Right cardiac atrium (tissue), 5 donors: Measurements from ENCODE around the gene THBS2. TPM values are rescaled to one million over a fixed set of nuclear protein-coding genes. Genes with fewer than 3 reads are reported as not detected.

ENCODE experiments used
- ATAC-seq, 2 donors: fragments of 200-7000 bp; cut with Tn5 transposase; one replicate each; pipeline versions ENCODE4 v1.8.0 to v1.9.1; 2020; ENCODE audit warnings: moderate library complexity in 2 of 2, mild to moderate bottlenecking in 1 of 2
- DNase-seq, 3 donors: peaks; one replicate each; pipeline ENCODE4 v3.0.0-alpha.2; 2020
- H3K27ac ChIP-seq: one replicate; pipeline ENCODE4 v1.5.1; 2013; ENCODE audit warnings: mild to moderate bottlenecking, low read length, control low read depth, moderate library complexity
- H3K27me3 ChIP-seq: one replicate; pipeline ENCODE4 v1.6.1; 2013; ENCODE audit not compliant: control insufficient read depth, insufficient read depth
- H3K4me1 ChIP-seq: one replicate; pipeline ENCODE4 v1.6.1; 2013; ENCODE audit warnings: low read length; ENCODE audit not compliant: control insufficient read depth, insufficient read depth
- H3K4me3 ChIP-seq: one replicate; pipeline ENCODE4 v1.5.1; 2013; ENCODE audit warnings: low read length, control low read depth
- H3K9me3 ChIP-seq: one replicate; pipeline ENCODE4 v1.6.1; 2013; ENCODE audit warnings: low read length; ENCODE audit not compliant: control insufficient read depth
- WGBS: extraction: QIAGEN DNeasy Blood & Tissue Kit; methylation state at CpG from one replicate; pipeline ENCODE4 v1.1.7; 2013; 5-methylcytosine and 5-hydroxymethylcytosine counted together
- intact Hi-C, 4 donors: fragments of 100-400 bp; cut with DNase I; formaldehyde crosslinking; loops; one replicate each; pipeline versions ENCODE4 v1.11.0 to v1.14.0; 2022 to 2023
- polyA plus RNA-seq: library from polyadenylated mRNA; stranded (reverse); fragments of 200-250 nt; gene quantifications from one replicate; pipeline ENCODE4 v1.2.3, GENCODE V29; 2013
- total RNA-seq, 4 donors: library from RNA; stranded (reverse); fragmentation: NEBNext Ultra II Directional; extraction: Animal tissue kit (Norgen Biotek cat#: 25700); gene quantifications; one replicate each; pipeline ENCODE4 v1.2.1, GENCODE V29; 2021
- donor health status: healthy with polysubstance abuse.
- donor health status: DM: no; HTN: yes; CAD: no.
- donor health status: DM: no; HTN: no; CAD: no.
- donor health status: DM: no; HTN: yes; CAD: no; lungs with severe emphysema.
- donor health status: DM: yes; HTN: yes; CAD: no.

Gene THBS2
- total and polyA plus RNA-seq, 5 donors, result 8.7 to 38.8 (median 20.6) TPM

GRCh38 chr6:169291148-169291547 is 37.5 kb upstream of the THBS2 start:
- intact Hi-C loops, result no loop called here
- ATAC-seq (no peak), DNase-seq (no peak)
- H3K27me3 ChIP-seq, result no peaks in the 10 kb centered on the region
- no peaks in the 10 kb centered on the region for H3K4me1 ChIP-seq
- 84% methylated on average over 9 of the region's 9 CpGs for WGBS
- no peak overlapping the region for H3K27ac ChIP-seq
- H3K9me3 ChIP-seq, result no peaks in the 10 kb centered on the region
- H3K4me3 ChIP-seq, result no peak overlapping the region

GRCh38 chr6:169289619-169290339 is 36.1 kb upstream of the THBS2 start:
- intact Hi-C loops, result no loop called here
- DNase-seq, result peak; percentile 64 to 82 (median 76)
- ATAC-seq, result peak; percentile 84 to 85
- Histone ChIP-seq H3K9me3 (no peaks in the 10 kb centered on the region), H3K4me3 (no peak overlapping the region), H3K4me1 (no peaks in the 10 kb centered on the region), H3K27ac (no peak overlapping the region), H3K27me3 (no peaks in the 10 kb centered on the region)
- 51% methylated on average over 18 of the region's 18 CpGs for WGBS

GRCh38 chr6:169289257-169289618 is 35.6 kb upstream of the THBS2 start:
- intact Hi-C loops, result no loop called here
- ATAC-seq, result peak; percentile 26 to 32
- 64% methylated on average over 5 of the region's 5 CpGs for WGBS

GRCh38 chr6:169288591-169288990 is 34.9 kb upstream of the THBS2 start:
- intact Hi-C loops, result no loop called here
- Histone ChIP-seq H3K27me3 (no peaks in the 10 kb centered on the region), H3K27ac (peak overlapping the region; percentile 18), H3K4me3 (no peak overlapping the region), H3K4me1 (no peaks in the 10 kb centered on the region), H3K9me3 (no peaks in the 10 kb centered on the region)
- 49% methylated on average over 10 of the region's 10 CpGs for WGBS
- ATAC-seq (peak; percentile 78 to 82), DNase-seq (peak; percentile 57 to 80 (median 69))

More at GRCh38 chr6:169289257-169289618, 35.6 kb upstream of the THBS2 start:
- H3K27me3 ChIP-seq, result no peaks in the 10 kb centered on the region
- DNase-seq, result no peak
- H3K4me3 ChIP-seq, result no peak overlapping the region
- no peaks in the 10 kb centered on the region for H3K4me1 ChIP-seq
- no peak overlapping the region for H3K27ac ChIP-seq
- H3K9me3 ChIP-seq, result no peaks in the 10 kb centered on the region

GRCh38 chr6:169287675-169288074 is 34.0 kb upstream of the THBS2 start:
- 70% methylated on average over 6 of the region's 6 CpGs for WGBS
- intact Hi-C loops, result no loop called here
- DNase-seq, result no peak

GRCh38 chr6:169286961-169287360 is 33.3 kb upstream of the THBS2 start:
- Histone ChIP-seq H3K4me3 (no peak overlapping the region), H3K9me3 (no peaks in the 10 kb centered on the region), H3K4me1 (no peaks in the 10 kb centered on the region), H3K27me3 (no peaks in the 10 kb centered on the region), H3K27ac (no peak overlapping the region)
- no peak for DNase-seq
- no peak for ATAC-seq
- intact Hi-C loops, result no loop called here
- WGBS, result 85% methylated on average over 7 of the region's 7 CpGs

More at GRCh38 chr6:169287675-169288074, 34.0 kb upstream of the THBS2 start:
- no peak for ATAC-seq
- Histone ChIP-seq H3K27ac (no peak overlapping the region), H3K27me3 (no peaks in the 10 kb centered on the region), H3K4me3 (no peak overlapping the region), H3K4me1 (no peaks in the 10 kb centered on the region), H3K9me3 (no peaks in the 10 kb centered on the region)

GRCh38 chr6:169285165-169285564 is 31.5 kb upstream of the THBS2 start:
- no peak overlapping the region for H3K27ac ChIP-seq
- no peak overlapping the region for H3K4me3 ChIP-seq
- ATAC-seq (no peak), DNase-seq (no peak)
- no peaks in the 10 kb centered on the region for H3K4me1 ChIP-seq
- no peaks in the 10 kb centered on the region for H3K9me3 ChIP-seq
- WGBS, result 68% methylated on average over 3 of the region's 3 CpGs
- intact Hi-C loops, result no loop called here
- no peaks in the 10 kb centered on the region for H3K27me3 ChIP-seq

GRCh38 chr6:169283924-169284323 is 30.3 kb upstream of the THBS2 start:
- intact Hi-C loops, result no loop called here
- H3K4me1 ChIP-seq, result no peaks in the 10 kb centered on the region
- no peaks in the 10 kb centered on the region for H3K27me3 ChIP-seq
- H3K4me3 ChIP-seq, result no peak overlapping the region
- H3K9me3 ChIP-seq, result no peaks in the 10 kb centered on the region
- no peak overlapping the region for H3K27ac ChIP-seq
- DNase-seq (no peak), ATAC-seq (no peak)
- 88% methylated on average over 1 of the region's 1 CpG for WGBS

GRCh38 chr6:169282043-169282442 is 28.4 kb upstream of the THBS2 start:
- ATAC-seq (no peak), DNase-seq (no peak)
- WGBS, result 94% methylated on average over 15 of the region's 15 CpGs
- no peaks in the 10 kb centered on the region for H3K27me3 ChIP-seq
- H3K9me3 ChIP-seq, result no peaks in the 10 kb centered on the region
- H3K27ac ChIP-seq, result no peak overlapping the region
- no peak overlapping the region for H3K4me3 ChIP-seq
- H3K4me1 ChIP-seq, result no peaks in the 10 kb centered on the region
- intact Hi-C loops, result no loop called here

- Histone ChIP-seq H3K27ac (no peak overlapping the region), H3K9me3 (no peaks in the 10 kb centered on the region), H3K4me3 (no peak overlapping the region), H3K27me3 (no peaks in the 10 kb centered on the region), H3K4me1 (no peaks in the 10 kb centered on the region)
- ATAC-seq (no peak), DNase-seq (no peak)
- intact Hi-C loops, result no loop called here
Observed at GRCh38 chr6:169277619-169278018, 24.0 kb upstream of the THBS2 start.

- H3K4me1 ChIP-seq, result no peaks in the 10 kb centered on the region
- intact Hi-C loops, result no loop called here
Observed at GRCh38 chr6:169274781-169275180, 21.1 kb upstream of the THBS2 start.

GRCh38 chr6:169273511-169273910 is 19.9 kb upstream of the THBS2 start:
- Histone ChIP-seq H3K9me3 (no peaks in the 10 kb centered on the region), H3K27me3 (no peaks in the 10 kb centered on the region), H3K4me3 (no peak overlapping the region), H3K4me1 (no peaks in the 10 kb centered on the region), H3K27ac (no peak overlapping the region)
- intact Hi-C loops, result no loop called here
- ATAC-seq (no peak), DNase-seq (no peak)
- WGBS, result 82% methylated on average over 3 of the region's 3 CpGs

More at GRCh38 chr6:169274781-169275180, 21.1 kb upstream of the THBS2 start:
- 57% methylated on average over 1 of the region's 1 CpG for WGBS
- no peaks in the 10 kb centered on the region for H3K9me3 ChIP-seq
- H3K4me3 ChIP-seq, result no peak overlapping the region
- no peak overlapping the region for H3K27ac ChIP-seq
- H3K27me3 ChIP-seq, result no peaks in the 10 kb centered on the region
- ATAC-seq, result no peak
- DNase-seq, result no peak
